ENCODE data around the gene RTF1.
"Not testable (repeated sequence)": the region's sequence is repeated elsewhere in the genome, so short reads cannot be mapped to it uniquely, and the experiment has no call there.

Gene RTF1

GRCh38 chr15:41438206-41438605 lies 21.3 kb downstream of the RTF1 start:
- no peak for DNase-seq

DNA sequence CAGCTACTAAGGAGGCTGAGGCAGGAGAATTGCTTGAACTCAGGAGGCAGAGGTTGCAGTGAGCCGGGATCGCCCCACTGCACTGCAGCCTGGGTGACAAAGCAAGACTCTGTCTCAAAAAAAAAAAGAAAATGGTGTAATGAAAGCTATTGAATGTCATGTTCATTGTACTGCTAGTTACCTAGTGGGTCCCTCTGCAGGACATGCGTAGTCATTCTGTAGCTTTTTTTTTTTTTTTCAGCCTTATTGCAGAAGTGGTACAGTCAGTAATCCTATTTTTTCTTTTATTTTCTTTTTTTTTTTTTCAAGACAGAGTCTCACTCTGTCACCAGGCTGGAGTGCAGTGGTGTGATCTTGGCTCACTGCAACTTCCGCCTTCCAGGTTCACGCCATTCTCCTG lies 21.9 kb downstream of the RTF1 start:
- not testable (repeated sequence) for DNase-seq

GRCh38 chr15:41443275-41443674 lies 26.4 kb downstream of the RTF1 start:
- no peak for DNase-seq

DNA sequence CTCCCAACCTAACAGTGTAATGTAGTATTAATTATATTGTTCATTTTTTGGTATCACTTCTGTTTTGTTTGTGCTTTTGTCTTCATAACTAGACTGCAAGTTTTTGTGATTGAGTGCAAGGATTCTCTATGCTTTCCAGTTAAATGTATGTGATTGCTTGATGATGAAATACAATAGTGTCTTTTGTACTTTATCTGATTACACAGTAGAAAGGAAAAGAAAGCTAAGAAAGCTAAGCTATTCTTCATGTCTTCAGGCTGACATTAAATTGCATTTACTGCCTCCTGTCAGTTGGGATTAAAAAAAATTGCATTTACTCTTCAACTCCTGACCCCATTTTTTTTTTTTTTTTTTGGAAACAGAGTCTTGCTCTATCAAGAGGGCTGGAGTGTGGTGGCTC lies 28.5 kb downstream of the RTF1 start:
- no peak for DNase-seq

- DNase-seq = no peak
These were observed 45.3 kb downstream of the RTF1 start for GRCh38 chr15:41462084-41462795.

DNA sequence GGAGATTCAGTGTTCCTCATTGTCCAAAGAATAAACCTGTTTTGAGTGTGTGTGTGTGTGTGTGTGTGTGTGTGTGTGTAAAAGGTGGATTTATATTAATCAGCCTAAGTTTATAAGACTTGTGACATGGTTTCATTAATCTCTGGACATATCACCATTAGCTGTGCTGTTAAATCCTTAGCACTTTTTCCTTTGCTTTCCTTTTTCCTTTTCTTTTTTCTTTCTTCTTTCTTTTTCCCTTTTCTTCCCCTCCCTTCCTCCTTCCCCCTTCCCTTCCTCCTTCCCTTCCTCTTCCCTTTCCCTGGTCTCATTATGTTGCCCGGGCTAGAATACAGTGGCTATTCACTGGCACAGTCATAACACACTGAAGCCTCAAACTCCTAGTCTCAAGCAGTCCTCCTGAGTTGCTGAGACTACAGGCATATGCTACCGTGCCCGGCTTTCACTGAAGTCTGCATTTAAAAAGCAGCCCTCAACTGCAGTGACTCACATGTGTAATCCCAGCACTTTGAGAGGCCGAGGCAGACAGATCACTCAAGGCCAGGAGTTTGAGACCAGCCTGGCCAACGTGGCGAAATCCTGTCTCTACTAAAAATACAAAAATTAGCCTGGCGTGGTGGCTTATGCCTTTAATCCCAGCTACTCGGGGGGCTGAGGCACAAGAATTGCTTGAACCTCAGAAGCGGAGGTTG lies 48.1 kb downstream of the RTF1 start:
- DNase-seq = no peak

GRCh38 chr15:41465822-41466421 lies 49.0 kb downstream of the RTF1 start:
- DNase-seq = no peak

DNA sequence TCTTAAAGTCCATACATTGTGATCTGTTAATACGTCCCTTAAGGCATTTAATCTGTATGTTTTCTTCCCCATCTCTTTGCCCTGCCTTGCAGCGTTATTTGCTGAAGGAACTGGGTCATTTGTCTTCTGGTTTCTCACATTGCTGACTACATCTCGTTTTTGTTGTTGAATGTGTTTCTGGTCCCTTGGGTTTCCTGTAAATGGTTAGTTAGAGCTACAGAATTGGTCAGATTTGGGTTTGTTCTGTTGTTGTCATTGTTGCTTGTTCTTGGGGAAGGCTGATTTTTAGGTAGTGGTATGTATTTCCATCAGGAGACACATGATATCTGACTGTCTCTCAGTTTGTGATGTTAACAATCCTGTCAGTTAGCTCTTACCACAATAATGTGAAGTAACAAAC lies 49.8 kb downstream of the RTF1 start:
- DNase-seq = no peak

DNA sequence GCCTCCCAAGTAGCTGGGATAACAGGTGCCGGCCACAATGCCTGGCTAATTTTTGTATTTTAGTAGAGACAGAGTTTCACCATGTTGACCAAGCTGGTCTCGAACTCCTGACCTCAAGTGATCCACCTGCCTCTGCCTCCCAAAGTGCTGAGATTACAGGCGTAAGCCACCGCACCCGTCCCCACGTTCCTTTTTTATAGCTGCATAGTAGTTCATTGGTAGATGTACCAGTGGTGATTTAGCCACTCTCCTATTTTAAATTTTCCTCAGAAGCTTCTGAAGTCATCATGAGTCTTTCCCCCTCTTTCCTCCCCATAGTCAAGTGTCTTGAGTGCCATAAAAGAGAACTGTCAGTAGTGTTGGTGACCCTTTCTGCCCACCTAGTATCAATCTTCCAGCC lies 52.7 kb downstream of the RTF1 start:
- not testable (repeated sequence) for DNase-seq

- no peak for DNase-seq
These were observed 56.5 kb downstream of the RTF1 start for GRCh38 chr15:41473418-41473817.

GRCh38 chr15:41474436-41474835 lies 57.5 kb downstream of the RTF1 start:
- no peak for DNase-seq

DNA sequence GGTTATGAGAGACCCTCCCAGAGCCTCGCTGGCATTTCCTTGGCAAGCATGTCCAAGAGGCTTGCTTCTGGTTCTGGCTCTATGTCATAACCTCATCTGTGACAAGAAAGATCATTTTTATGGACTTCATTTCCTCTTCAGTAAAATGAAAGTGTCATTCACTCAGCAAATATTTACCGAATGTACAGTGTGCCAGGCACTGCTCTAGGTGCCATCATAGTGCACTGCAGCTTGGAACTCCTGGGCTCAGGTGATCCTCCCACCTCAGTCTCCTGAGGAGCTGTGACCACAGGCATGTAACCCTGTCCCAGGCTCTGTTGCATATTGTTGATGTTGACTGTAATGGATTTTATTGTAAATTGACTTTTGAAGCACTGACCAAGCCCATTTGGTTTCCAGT lies 58.0 kb downstream of the RTF1 start:
- no peak for DNase-seq

DNA sequence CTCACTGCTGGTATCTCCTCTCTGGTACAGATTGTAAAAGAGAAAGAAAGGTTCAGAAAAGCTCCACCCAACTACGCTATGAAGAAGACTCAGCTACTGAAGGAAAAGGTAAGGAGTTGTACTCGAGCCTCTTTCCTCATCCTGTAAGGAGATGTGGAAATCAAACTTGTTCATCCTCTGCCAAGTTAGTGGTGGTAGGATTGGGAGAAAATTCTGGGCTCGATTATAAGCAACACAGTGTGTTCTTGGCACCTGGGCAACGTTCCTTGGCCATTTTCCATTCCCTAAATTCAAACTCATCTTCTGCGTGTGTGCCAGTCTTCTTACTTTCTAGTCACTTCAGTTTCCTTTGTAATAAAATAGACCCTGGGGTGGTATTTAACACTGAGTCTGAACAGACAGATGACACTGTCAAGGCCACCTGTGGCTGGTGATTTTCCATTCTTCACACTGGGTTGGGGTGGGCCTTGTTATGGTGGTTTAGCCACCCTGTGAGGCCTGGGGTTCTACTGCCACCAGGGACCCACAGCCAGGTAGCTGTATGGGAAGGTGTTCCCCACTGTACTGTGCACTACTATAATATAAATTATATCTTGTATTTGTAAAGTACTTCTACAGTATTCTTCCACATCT lies 59.6 kb downstream of the RTF1 start:
- no peak for DNase-seq

DNA sequence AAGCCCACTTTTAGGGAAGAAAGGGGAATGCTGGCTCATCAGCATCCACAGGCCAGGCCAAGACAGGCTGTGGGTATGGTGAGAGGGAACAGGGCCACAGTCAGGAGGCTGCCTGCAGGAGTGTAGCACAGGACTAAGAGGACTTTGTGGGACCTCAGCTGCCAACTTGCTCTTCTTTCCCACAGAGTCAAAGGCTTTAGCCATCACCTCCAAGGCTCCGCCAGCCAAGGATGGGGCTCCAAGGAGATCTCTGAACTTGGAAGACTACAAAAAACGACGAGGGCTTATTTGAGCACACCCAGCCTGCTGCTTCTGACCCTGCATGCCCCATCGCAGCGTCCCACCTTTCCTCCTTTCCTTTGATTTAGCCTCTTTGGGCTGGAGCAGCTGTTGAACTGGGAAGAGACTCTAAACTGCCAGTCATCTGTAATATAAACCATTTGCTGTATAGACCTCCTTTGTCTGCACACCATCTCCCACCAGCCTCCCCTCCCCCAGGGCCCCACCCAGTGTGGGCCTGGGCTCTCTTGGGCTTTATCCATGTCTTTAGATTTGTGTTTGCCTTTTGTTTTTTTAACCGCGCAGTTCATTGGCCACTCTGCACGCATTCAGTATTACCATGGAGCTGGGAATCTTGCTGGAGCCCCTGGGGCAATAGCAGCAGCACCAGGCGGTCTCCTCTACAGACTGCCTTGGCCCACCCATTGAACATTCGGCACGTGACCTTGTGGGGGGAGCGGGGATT lies 63.7 kb downstream of the RTF1 start:
- DNase-seq = no peak

- DNase-seq = no peak
These were observed 65.4 kb downstream of the RTF1 start for GRCh38 chr15:41482110-41482877.

- DNase-seq = no peak
These were observed 66.2 kb downstream of the RTF1 start for GRCh38 chr15:41483115-41483514.

DNA sequence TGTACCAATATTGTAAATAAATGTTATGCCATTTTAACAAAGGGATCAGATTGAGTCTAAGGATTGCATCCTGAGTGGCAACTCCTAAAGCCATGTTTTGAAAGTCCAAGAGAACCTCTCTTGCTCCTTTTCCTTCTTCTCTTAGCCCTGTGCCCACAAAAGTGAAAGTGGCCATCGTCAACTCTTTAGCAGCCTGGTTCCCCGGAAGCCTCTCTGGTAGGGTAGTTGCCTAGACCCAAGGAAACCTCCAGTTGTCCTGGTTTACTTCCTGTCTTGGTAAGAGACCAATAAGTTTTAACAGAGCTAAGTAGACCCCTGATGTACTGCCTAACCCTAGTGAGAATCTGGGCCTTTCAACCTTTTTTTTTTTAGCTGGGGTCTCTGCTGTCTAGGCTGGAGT lies 66.6 kb downstream of the RTF1 start:
- DNase-seq = no peak

DNA sequence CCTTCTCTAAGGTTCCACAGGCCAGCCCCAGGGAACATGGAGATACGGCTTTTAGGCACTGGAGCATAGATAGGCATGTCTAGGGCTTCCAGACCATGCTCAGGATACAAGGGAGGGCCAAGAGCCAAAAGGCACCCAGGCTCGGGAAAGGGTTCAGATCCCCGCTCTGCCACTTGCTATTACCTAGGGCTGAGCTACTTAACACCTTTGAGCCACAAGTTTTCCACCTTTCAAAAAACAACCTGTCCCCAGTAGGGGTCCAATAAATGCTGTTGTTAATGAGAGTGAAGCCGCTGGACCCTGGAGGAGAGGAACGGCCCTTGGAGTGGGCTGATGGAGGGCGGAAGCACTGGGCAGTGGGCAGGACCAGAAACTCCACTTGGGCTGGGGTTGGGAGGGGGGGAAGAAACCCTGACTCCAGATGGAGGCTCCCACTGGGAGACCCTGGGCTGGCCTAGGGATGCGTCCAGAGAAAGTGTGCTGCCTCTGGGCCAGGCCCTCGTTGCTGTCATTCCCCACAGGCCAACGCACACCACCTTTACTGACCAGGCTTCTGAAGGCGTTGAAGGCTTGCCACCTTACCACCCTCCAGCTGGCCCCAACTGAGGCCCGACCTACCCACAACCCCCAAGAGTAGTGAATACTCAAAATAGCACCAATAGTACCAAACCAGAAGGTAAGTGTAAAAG lies 68.2 kb downstream of the RTF1 start:
- no peak for DNase-seq

- DNase-seq = no peak
These were observed 69.4 kb downstream of the RTF1 start for GRCh38 chr15:41486286-41486685.

DNA sequence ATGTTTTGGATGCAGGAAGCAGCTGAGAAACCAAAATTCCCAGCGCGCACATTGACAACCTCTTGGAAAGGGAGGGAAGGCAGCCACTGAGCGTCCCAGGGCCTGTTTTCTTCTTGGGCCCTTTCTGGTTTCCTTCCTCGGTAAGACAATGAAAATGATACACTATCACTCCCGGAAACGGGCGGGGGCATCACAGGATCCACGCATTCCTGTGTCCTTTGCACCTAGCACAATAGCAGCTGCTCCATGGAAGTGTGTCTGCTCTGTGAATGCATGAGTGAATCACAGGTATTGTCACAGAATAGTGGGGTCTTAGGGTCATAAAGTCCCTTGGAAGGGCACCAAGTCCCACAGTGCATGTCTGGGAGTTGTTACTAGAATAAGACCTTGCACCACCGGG lies 70.5 kb downstream of the RTF1 start:
- DNase-seq = no peak

DNA sequence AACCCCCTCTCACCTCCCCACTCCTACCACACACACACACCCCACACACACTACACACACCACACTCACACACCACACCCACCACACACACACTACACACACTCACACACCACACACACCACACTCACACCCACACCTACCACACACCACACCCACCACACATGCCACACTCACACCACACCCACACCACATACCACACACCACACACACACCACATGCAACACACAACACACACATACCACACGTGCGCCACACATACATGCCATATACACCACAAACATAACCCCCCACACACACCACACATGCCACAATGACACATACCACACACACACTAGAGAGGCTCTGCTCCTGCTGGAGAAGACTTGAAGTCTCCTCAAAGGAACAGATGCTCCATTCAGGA lies 70.9 kb downstream of the RTF1 start:
- DNase-seq = no peak

DNA sequence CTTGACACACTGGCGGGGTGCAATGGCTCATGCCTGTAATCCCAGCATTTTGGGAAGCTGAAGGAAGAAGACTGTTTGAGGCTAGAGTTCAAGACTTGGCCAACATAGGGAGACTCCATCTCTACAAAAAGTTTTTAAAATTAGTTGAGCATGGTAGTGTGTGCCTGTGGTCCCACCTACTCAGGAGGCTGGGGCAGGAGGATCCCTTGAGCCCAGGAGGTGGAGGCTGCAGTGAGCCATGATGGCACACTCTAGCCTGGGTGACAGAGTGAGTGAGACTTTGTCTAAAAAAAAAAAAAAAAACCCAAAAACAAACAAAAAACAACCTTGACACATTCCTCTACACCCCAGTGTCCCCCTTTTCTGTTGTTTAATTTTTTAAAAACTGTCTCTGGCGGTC lies 72.7 kb downstream of the RTF1 start:
- no peak for DNase-seq
